NCI-H2107 treated with DMSO at 0.1 percent for 48 hours (cell line): ENCODE measurements around the gene BEST4.
"Not testable (repeated sequence)": the region's sequence is repeated elsewhere in the genome, so short reads cannot be mapped to it uniquely, and the experiment has no call there.

ENCODE experiments used
- DNase-seq: peaks from one replicate; lab custom pipeline; 2025; ENCODE audit not compliant: unreplicated experiment; lab: John Stamatoyannopoulos, UW

BEST4 gene

GRCh38 chr1:44778705-44779576 is 9.0 kb downstream of the BEST4 start:
- DNase-seq = no peak

GRCh38 chr1:44777969-44778635 is 9.9 kb downstream of the BEST4 start:
- no peak for DNase-seq

- no peak for DNase-seq
These were observed 10.4 kb downstream of the BEST4 start for GRCh38 chr1:44777547-44777946.

- no peak for DNase-seq
These were observed 11.3 kb downstream of the BEST4 start for GRCh38 chr1:44776730-44777068.

GRCh38 chr1:44775930-44776729 is 11.8 kb downstream of the BEST4 start:
- no peak for DNase-seq

- peak; percentile 93 for DNase-seq
These were observed 12.7 kb downstream of the BEST4 start, which contains the start of gene RPS8 for GRCh38 chr1:44775078-44775929. Gene RPS8 (plus strand): TSS chr1:44775540. CDS start chr1:44775597, 57 bp downstream.

- DNase-seq = not testable (repeated sequence)
These were observed 21.5 kb downstream of the BEST4 start for GRCh38 chr1:44766421-44766820.

GRCh38 chr1:44760876-44761275 is 27.1 kb downstream of the BEST4 start:
- no peak for DNase-seq

GRCh38 chr1:44759077-44759476 is 28.9 kb downstream of the BEST4 start:
- no peak for DNase-seq

GRCh38 chr1:44757420-44757819 is 30.6 kb downstream of the BEST4 start:
- DNase-seq = no peak

- no peak for DNase-seq
These were observed 40.1 kb downstream of the BEST4 start for GRCh38 chr1:44747878-44748277.

- DNase-seq = no peak
These were observed 44.8 kb downstream of the BEST4 start for GRCh38 chr1:44743211-44743610.

- no peak for DNase-seq
These were observed 47.8 kb downstream of the BEST4 start for GRCh38 chr1:44740179-44740617.

GRCh38 chr1:44739307-44740178 is 48.4 kb downstream of the BEST4 start, which contains the start of gene KIF2C:
Gene KIF2C (plus strand): TSS chr1:44739837. CDS start chr1:44739933, 96 bp downstream.
- peak; percentile 97 for DNase-seq

- DNase-seq = not testable (repeated sequence)
These were observed 49.0 kb downstream of the BEST4 start for GRCh38 chr1:44738953-44739306.

- no peak for DNase-seq
These were observed 52.0 kb downstream of the BEST4 start for GRCh38 chr1:44735992-44736391.

- DNase-seq = no peak
These were observed 54.2 kb downstream of the BEST4 start for GRCh38 chr1:44733784-44734183.
